HCT116 (cell line): ENCODE data around the gene BCAP31. TPM values are rescaled to one million over a fixed set of nuclear protein-coding genes. Genes with fewer than 3 reads are reported as not detected.

Source experiments
- ATAC-seq: fragments of 200-7000 bp; cut with Tn5 transposase; 2 replicates; pipeline ENCODE4 v1.9.1; 2020; ENCODE audit warnings: mild to moderate bottlenecking, moderate library complexity
- BruUV-seq: library from RNA; stranded (reverse); fragments of 400-500 nt; replicated peaks from 2 replicates; lab custom pipeline; 2021; lab: Mats Ljungman, UMichigan
- CTCF ChIA-PET: fragments of 300-600 bp; sonication (Branson Sonifier 250); formaldehyde crosslinking; loops from one replicate; lab custom pipeline; 2021; ENCODE audit warnings: antibody characterized with exemption; lab: Charles Lee
- POLR2A ChIA-PET: fragments of 300-600, 350-600 bp; sonication (Branson Sonifier 250); formaldehyde crosslinking; loops from one replicate; lab custom pipeline; 2021; ENCODE audit warnings: antibody characterized with exemption; lab: Charles Lee
- RAD21 ChIA-PET, 2 experiments: fragments of 300-600 bp; sonication (Branson Sonifier 250); formaldehyde crosslinking; loops; one replicate each; lab custom pipeline; 2023; ENCODE audit warnings: low total read pairs in 2 of 2; ENCODE audit not compliant: uncharacterized antibody in 2 of 2, unreplicated experiment in 2 of 2, low non-redundant PET in 1 of 2; lab: Charles Lee
- DNase-seq: peaks from one replicate; pipeline ENCODE4 v3.0.0-alpha.2; 2010; ENCODE audit warnings: low read depth, low spot score
- H2AFZ ChIP-seq: fragments of 200-600 bp; shearing (Covaris generic), sonication (generic); 2 replicates; pipeline ENCODE4 v1.6.1; 2017; ENCODE audit warnings: low read depth, mixed run types, mixed read lengths, antibody characterized with exemption, low read length; ENCODE audit not compliant: poor library complexity, severe bottlenecking
- H3K27ac ChIP-seq: 2 replicates; pipeline ENCODE4 v1.5.1; 2012; ENCODE audit warnings: low read depth, low read length
- H3K27me3 ChIP-seq: fragments of 200-600 bp; sonication (generic); 2 replicates; pipeline ENCODE4 v1.6.1; 2016; ENCODE audit warnings: mixed run types, low read length, mixed read lengths; ENCODE audit not compliant: insufficient read depth
- H3K36me3 ChIP-seq, 2 experiments: fragments of 200-500 bp in 1 of 2; fragments of 200-600 bp in 1 of 2; sonication (Bioruptor generic) in 1 of 2; sonication (generic) in 1 of 2; 2 replicates each; pipeline versions ENCODE4 v1.5.1 to v1.6.1; 2014 to 2016; ENCODE audit warnings: low read length in 2 of 2, inconsistent platforms in 1 of 2, mixed read lengths in 1 of 2, mixed run types in 1 of 2; ENCODE audit not compliant: insufficient read depth in 2 of 2, control insufficient read depth in 1 of 2
- H3K4me1 ChIP-seq, 2 experiments: fragments of 200-600 bp in 1 of 2; sonication (generic) in 1 of 2; 2 replicates each; pipeline versions ENCODE4 v1.5.1 to v1.6.1; 2012 to 2017; ENCODE audit warnings: low read length in 2 of 2, inconsistent platforms in 1 of 2, mild to moderate bottlenecking in 1 of 2, mixed read lengths in 1 of 2, mixed run types in 1 of 2, moderate library complexity in 1 of 2; ENCODE audit not compliant: insufficient read depth in 2 of 2, control insufficient read depth in 1 of 2
- H3K4me2 ChIP-seq: fragments of 200-600 bp; sonication (generic); 2 replicates; pipeline ENCODE4 v1.6.1; 2017; ENCODE audit warnings: mixed run types, low read length, mixed read lengths
- H3K4me3 ChIP-seq, 2 experiments: fragments of 200-600 bp in 1 of 2; sonication (generic) in 1 of 2; replicated peaks in 1 of 2; 2 replicates each; pipeline ENCODE4 v1.5.1; 2011 to 2016; ENCODE audit warnings: low read length in 2 of 2, control low read depth in 1 of 2, low read depth in 1 of 2, mild to moderate bottlenecking in 1 of 2, mixed read lengths in 1 of 2, mixed run types in 1 of 2
- H3K79me2 ChIP-seq: fragments of 200-600 bp; sonication (generic); 2 replicates; pipeline ENCODE4 v1.6.1; 2017; ENCODE audit warnings: mild to moderate bottlenecking, mixed run types, low read length, moderate library complexity, mixed read lengths; ENCODE audit not compliant: insufficient read depth
- H3K9ac ChIP-seq: fragments of 200-600 bp; sonication (generic); 2 replicates; pipeline ENCODE4 v1.6.1; 2016; ENCODE audit warnings: low read length, mixed read lengths
- H3K9me2 ChIP-seq: fragments of 200-600 bp; sonication (generic), shearing (Covaris generic); 2 replicates; pipeline ENCODE4 v1.6.1; 2017; ENCODE audit warnings: mixed run types, mild to moderate bottlenecking, moderate library complexity; ENCODE audit not compliant: insufficient read depth
- H3K9me3 ChIP-seq, 2 experiments: fragments of 200-500 bp in 1 of 2; fragments of 200-600 bp in 1 of 2; sonication (Bioruptor generic) in 1 of 2; sonication (generic) in 1 of 2; 2 replicates each; pipeline ENCODE4 v1.6.1; 2014 to 2017; ENCODE audit warnings: low read length in 2 of 2, mixed read lengths in 2 of 2, inconsistent platforms in 1 of 2, low read depth in 1 of 2, mild to moderate bottlenecking in 1 of 2, mixed run types in 1 of 2, moderate library complexity in 1 of 2; ENCODE audit not compliant: control insufficient read depth in 1 of 2, insufficient read depth in 1 of 2
- H4K20me1 ChIP-seq: fragments of 200-600 bp; sonication (generic), shearing (Covaris generic); 2 replicates; pipeline ENCODE4 v1.6.1; 2017; ENCODE audit warnings: mixed run types, mild to moderate bottlenecking, moderate library complexity; ENCODE audit not compliant: insufficient read depth
- ATF3 ChIP-seq: IDR thresholded peaks from 2 replicates; pipeline ENCODE4 v1.6.1; 2012
- CEBPB ChIP-seq: IDR thresholded peaks from 2 replicates; pipeline ENCODE4 v1.6.1; 2012; ENCODE audit warnings: low read depth
- EZH2 ChIP-seq: fragments of 200-600 bp; sonication (generic); IDR thresholded peaks from 2 replicates; pipeline ENCODE4 v1.6.1; 2017; ENCODE audit warnings: antibody characterized with exemption, mixed run types
- RAD21 ChIP-seq: IDR thresholded peaks from 2 replicates; pipeline ENCODE4 v1.6.1; 2012; ENCODE audit warnings: low read depth, mild to moderate bottlenecking
- SIN3A ChIP-seq: IDR thresholded peaks from 2 replicates; pipeline ENCODE4 v1.6.1; 2012; ENCODE audit warnings: low read depth
- ZBTB33 ChIP-seq: IDR thresholded peaks from 2 replicates; pipeline ENCODE4 v1.6.1; 2011; ENCODE audit warnings: mild to moderate bottlenecking, low read length, moderate library complexity; ENCODE audit not compliant: insufficient replicate concordance; ENCODE audit errors: extremely low read depth
- intact Hi-C: fragments of 100-400 bp; cut with micrococcal nuclease; formaldehyde crosslinking; loops from 2 replicates; pipeline ENCODE4 v1.10.0; 2022
- total RNA-seq: library from RNA; stranded (reverse); gene quantifications from one replicate; pipeline ENCODE4 v1.2.1, GENCODE V29; 2021; ENCODE audit not compliant: unreplicated experiment
- TF ChIP-seq, protein P1 (sequence below), 3 experiments: fragments of 200-600 bp in 1 of 3; sonication (generic) in 1 of 3; IDR thresholded peaks in 2 of 3; conservative IDR thresholded peaks in 1 of 3; 2 replicates each; pipeline ENCODE4 v1.5.1; 2012 to 2017; ENCODE audit warnings: low read depth in 2 of 3, low read length in 2 of 3, antibody characterized with exemption in 1 of 3, borderline replicate concordance in 1 of 3, control low read depth in 1 of 3, mild to moderate bottlenecking in 1 of 3, mixed read lengths in 1 of 3, mixed run types in 1 of 3, moderate library complexity in 1 of 3; ENCODE audit not compliant: insufficient read depth in 1 of 3

BCAP31 gene
- total RNA-seq, 1 experiment from 2014 or later = 185 TPM

DNA sequence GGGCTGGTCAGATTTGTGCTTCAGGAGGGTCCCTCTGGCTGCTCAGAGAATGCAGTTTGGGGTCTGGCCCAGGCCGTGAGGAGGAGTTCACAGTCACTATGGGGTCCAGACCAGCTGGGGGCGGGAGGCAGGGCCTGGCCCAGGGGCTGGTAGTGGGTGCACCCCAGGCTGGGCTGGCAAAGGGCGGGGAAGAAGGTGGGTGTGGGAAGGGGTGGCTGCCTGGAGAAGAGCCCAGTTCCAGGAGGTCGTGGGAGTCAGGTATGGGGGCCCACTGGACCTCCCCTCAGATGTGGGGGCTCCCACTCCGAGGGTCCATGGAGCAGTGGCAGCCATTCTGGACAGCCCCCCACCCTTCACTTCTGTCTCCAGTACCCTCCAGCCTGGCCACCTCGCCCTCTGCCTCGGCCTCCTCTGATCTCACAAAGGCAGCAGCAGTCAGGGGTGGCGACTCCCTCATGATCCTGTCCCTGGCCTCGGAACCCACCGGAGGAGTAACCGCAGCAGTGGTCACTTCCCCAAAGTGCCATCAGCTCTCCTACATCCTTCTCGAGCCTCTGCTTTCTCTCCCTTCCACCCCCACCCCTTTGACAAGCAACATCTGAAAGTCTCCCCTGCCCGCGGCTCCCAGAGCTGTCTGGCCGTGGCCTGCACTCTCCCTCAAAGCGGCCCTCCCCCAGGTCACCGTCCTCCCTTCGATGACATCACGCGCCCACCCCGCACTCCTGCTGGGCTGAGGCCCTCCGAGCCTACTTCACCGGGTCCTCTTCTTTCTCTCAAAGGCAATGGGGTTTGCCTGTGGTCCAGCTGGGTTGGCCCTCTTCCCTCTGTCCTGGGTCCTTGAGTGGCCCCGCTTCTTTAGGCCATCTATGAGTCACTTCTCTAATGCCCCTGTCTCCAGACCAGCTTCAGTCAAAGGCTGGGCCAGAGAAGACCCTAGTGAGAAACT lies 38.2 kb downstream of the BCAP31 start:
- no peak for ATAC-seq
- DNase-seq = no peak
- POLR2A ChIA-PET = no interaction called here

More for the DNA sequence above, 38.2 kb downstream of the BCAP31 start:
- peak overlapping the region; percentile 65 for H3K4me2 ChIP-seq
- no peak overlapping the region for H2AFZ ChIP-seq
- CTCF ChIA-PET = interaction anchor here (1.4 kb wide), 2 partner anchors 18 to 22 kb away, joined by 3 to 5 read pairs; no protein-coding TSS in a partner anchor
- no peak overlapping the region for H3K27ac ChIP-seq
- intact Hi-C loops = no loop called here
- peaks cover 17% of the 10 kb centered on the region for H3K79me2 ChIP-seq
- H3K9ac ChIP-seq = no peak overlapping the region
- no peaks in the 10 kb centered on the region for H3K27me3 ChIP-seq
- no peaks in the 10 kb centered on the region for H3K36me3 ChIP-seq
- BruUV-seq = no TSS peak
- H4K20me1 ChIP-seq = no peaks in the 10 kb centered on the region
- H3K9me3 ChIP-seq = no peaks in the 10 kb centered on the region
- RAD21 ChIA-PET = interaction anchor here in 1 of 2 experiments (0.7 kb wide), 1 partner anchor 793 kb away, joined by 5 read pairs; no protein-coding TSS in a partner anchor
- H3K9me2 ChIP-seq = no peaks in the 10 kb centered on the region
- H3K4me3 ChIP-seq = no peak overlapping the region
- no peak for TF ChIP-seq EZH2
- TF ChIP-seq, protein P1, sequence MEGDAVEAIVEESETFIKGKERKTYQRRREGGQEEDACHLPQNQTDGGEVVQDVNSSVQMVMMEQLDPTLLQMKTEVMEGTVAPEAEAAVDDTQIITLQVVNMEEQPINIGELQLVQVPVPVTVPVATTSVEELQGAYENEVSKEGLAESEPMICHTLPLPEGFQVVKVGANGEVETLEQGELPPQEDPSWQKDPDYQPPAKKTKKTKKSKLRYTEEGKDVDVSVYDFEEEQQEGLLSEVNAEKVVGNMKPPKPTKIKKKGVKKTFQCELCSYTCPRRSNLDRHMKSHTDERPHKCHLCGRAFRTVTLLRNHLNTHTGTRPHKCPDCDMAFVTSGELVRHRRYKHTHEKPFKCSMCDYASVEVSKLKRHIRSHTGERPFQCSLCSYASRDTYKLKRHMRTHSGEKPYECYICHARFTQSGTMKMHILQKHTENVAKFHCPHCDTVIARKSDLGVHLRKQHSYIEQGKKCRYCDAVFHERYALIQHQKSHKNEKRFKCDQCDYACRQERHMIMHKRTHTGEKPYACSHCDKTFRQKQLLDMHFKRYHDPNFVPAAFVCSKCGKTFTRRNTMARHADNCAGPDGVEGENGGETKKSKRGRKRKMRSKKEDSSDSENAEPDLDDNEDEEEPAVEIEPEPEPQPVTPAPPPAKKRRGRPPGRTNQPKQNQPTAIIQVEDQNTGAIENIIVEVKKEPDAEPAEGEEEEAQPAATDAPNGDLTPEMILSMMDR (IDR thresholded peaks at IDR 0.05 in 2 of 3, conservative IDR thresholded peaks at IDR 0.05 in 1 of 3; ENCODE audit: borderline replicate concordance in 1 of 3, insufficient read depth in 1 of 3, low read depth in 2 of 3, low read length in 2 of 3) = no peak
- no peak for TF ChIP-seq CEBPB
- TF ChIP-seq ATF3 = no peak
- no peak for TF ChIP-seq RAD21
- TF ChIP-seq ZBTB33 = no peak
- TF ChIP-seq SIN3A = no peak
- H3K4me1 ChIP-seq = peaks cover 4 to 24% of the 10 kb centered on the region in 2 experiments; a peak in 3 of 4 replicates
